ENCODE data around the gene TSSK3. TPM values are rescaled to one million over a fixed set of nuclear protein-coding genes. Genes with fewer than 3 reads are reported as not detected.

Gene TSSK3
- total and polyA plus RNA-seq, 2 donors (not counting 3 experiments of a cell fraction or from before 2014, with no cell fraction given): 0.42 to 0.65 TPM

DNA sequence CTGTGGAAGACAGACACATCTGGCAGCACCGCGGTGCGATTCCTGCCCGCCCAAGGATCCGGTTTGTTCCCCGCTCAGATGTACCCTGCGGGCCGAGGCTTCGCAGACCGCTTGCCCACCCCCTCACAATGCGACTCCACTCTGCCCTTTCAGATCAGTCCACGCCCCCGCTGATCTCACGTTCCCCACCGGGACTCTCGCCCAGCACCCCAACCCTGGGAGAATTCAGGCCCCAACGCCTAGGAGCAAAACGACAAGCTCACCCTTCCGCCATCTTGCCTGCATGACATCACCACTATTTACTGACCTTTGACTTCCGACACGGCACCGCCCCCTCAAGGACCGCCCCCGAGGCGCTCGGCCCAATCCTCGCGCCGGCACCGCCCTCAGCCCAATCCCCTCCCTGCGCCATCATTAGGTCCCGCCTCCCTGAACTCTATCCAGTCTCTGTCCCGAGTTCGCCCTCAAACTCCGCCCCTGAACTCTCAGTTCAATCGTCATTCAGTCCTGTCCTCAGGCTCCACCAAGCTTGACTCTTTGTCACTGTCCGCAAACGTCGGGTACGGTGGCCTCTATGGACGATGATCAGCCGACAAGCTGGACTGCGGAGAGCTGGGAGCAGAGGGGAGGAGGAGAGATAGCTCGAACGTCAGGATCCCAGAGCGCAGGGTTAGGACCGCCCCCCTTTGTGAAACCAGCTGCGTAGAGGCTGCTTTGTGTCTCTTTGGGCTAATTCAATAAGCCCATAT lies 32.0 kb downstream of the TSSK3 start, which contains the start of gene BSDC1:
TSS of gene BSDC1 (minus strand) at position 301 of the 749 bp plus-strand sequence. CDS start at position 274, 27 bp downstream.
- ChIA-PET CTCF (interaction anchor here (0.5 to 2.6 kb wide), 10 partner anchors 9 to 179 kb away, joined by 3 to 11 read pairs (median 3); no protein-coding TSS in a partner anchor), POLR2A (interaction anchor here (0.6 to 2.3 kb wide), 8 partner anchors 43 to 954 kb away, joined by 3 to 21 read pairs (median 4); partner anchors contain the start of genes IQCC and MARCKSL1)
- TF ChIP-seq FOS (IDR thresholded peaks at IDR 0.05; ENCODE audit: borderline replicate concordance, insufficient read depth, low read length) (peak; percentile 19), POLR2A (IDR thresholded peaks at IDR 0.05; ENCODE audit: low read depth, low read length) (no peak), POLR2AphosphoS5 (IDR thresholded peaks at IDR 0.05; ENCODE audit: insufficient read depth, low read depth, low read length) (peak; percentile 66), GATA2 (IDR thresholded peaks at IDR 0.05; ENCODE audit: insufficient read depth, insufficient read length, low read depth, low read length) (no peak), MYC (IDR thresholded peaks at IDR 0.05; ENCODE audit: low read depth, low read length) (no peak), EZH2 (IDR thresholded peaks at IDR 0.05; ENCODE audit: borderline replicate concordance, low read depth, low read length, severe bottlenecking) (no peak), JUN (IDR thresholded peaks at IDR 0.05; ENCODE audit: borderline replicate concordance, insufficient read depth, insufficient read length, low read depth) (peak; percentile 75)
- TF ChIP-seq, protein P1, sequence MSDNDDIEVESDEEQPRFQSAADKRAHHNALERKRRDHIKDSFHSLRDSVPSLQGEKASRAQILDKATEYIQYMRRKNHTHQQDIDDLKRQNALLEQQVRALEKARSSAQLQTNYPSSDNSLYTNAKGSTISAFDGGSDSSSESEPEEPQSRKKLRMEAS (IDR thresholded peaks at IDR 0.05; ENCODE audit: insufficient read depth, insufficient read length): no peak
- TF ChIP-seq, protein P2, sequence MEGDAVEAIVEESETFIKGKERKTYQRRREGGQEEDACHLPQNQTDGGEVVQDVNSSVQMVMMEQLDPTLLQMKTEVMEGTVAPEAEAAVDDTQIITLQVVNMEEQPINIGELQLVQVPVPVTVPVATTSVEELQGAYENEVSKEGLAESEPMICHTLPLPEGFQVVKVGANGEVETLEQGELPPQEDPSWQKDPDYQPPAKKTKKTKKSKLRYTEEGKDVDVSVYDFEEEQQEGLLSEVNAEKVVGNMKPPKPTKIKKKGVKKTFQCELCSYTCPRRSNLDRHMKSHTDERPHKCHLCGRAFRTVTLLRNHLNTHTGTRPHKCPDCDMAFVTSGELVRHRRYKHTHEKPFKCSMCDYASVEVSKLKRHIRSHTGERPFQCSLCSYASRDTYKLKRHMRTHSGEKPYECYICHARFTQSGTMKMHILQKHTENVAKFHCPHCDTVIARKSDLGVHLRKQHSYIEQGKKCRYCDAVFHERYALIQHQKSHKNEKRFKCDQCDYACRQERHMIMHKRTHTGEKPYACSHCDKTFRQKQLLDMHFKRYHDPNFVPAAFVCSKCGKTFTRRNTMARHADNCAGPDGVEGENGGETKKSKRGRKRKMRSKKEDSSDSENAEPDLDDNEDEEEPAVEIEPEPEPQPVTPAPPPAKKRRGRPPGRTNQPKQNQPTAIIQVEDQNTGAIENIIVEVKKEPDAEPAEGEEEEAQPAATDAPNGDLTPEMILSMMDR (IDR thresholded peaks at IDR 0.05; ENCODE audit: extremely low read depth in 1 of 2, insufficient read depth in 1 of 2, low read depth in 1 of 2, low read length in 2 of 2): no peak
- Histone ChIP-seq H3K9me3 (replicated peaks; ENCODE audit: control insufficient read depth, insufficient read depth, low read length) (no peaks in the 10 kb centered on the region), H3K79me2 (ENCODE audit: control insufficient read depth, insufficient read depth, low read length) (peaks cover 13% of the 10 kb centered on the region), H3K9ac (replicated peaks; ENCODE audit: extremely low read depth, insufficient read depth, low read length) (peak within 1 kb of the TSS; percentile 87), H4K20me1 (replicated peaks; ENCODE audit: control insufficient read depth, extremely low read depth, insufficient read depth, low read length) (no peaks in the 10 kb centered on the region), H3K4me2 (ENCODE audit: insufficient read depth, low read length) (peak within 1 kb of the TSS; percentile 88), H2AFZ (ENCODE audit: low read depth, low read length) (peak within 1 kb of the TSS; percentile 55), H3K9me1 (replicated peaks; ENCODE audit: control insufficient read depth, extremely low read depth, insufficient read depth, low read length) (no peaks in the 10 kb centered on the region), H3K4me3 (replicated peaks in 1 of 3; ENCODE audit: insufficient read depth in 1 of 3, low read depth in 1 of 3, low read length in 3 of 3) (peak within 1 kb of the TSS; percentile 56 to 76 (median 65)), H3K27me3 (ENCODE audit: control insufficient read depth in 2 of 2, insufficient read depth in 2 of 2, low read length in 2 of 2) (no peaks in the 10 kb centered on the region), H3K27ac (ENCODE audit: insufficient read depth, low read depth, low read length) (peak within 1 kb of the TSS; percentile 60), H3K4me1 (ENCODE audit: control insufficient read depth, extremely low read depth, insufficient read depth, low read length) (peaks cover 15% of the 10 kb centered on the region), H3K36me3 (ENCODE audit: control insufficient read depth in 2 of 2, extremely low read depth in 1 of 2, insufficient read depth in 2 of 2, low read length in 2 of 2) (peaks cover 0 to 16% of the 10 kb centered on the region in 2 experiments)
- DNase-seq (ENCODE audit: low read depth, low spot score): peak; percentile 99
- dilution Hi-C loops (cut with MboI; ENCODE audit: extremely low pct_ligation_motif_present, low sequenced_read_pairs): no loop called here
- BruUV-seq (replicated peaks): no TSS peak
- intact Hi-C loops (cut with micrococcal nuclease): loop anchor here (1.0 to 5.0 kb wide), 4 partner anchors 43 to 322 kb away; partner anchors contain the start of genes KPNA6 and TMEM39B
- peak; percentile 99 for FAIRE-seq
